Measurements from ENCODE around the gene ATP5PO.
"Not testable (repeated sequence)": the region's sequence is repeated elsewhere in the genome, so short reads cannot be mapped to it uniquely, and the experiment has no call there.

Gene ATP5PO

GRCh38 chr21:33897739-33898138 lies 17.9 kb downstream of the ATP5PO start:
- DNase-seq: no peak

GRCh38 chr21:33897098-33897497 lies 18.5 kb downstream of the ATP5PO start:
- DNase-seq: no peak

- no peak for DNase-seq
Observed at GRCh38 chr21:33896691-33897090, 18.9 kb downstream of the ATP5PO start.

- no peak for DNase-seq
Observed at GRCh38 chr21:33895356-33895755, 20.2 kb downstream of the ATP5PO start.

- DNase-seq: peak; percentile 79
Observed at GRCh38 chr21:33894736-33895288, 20.8 kb downstream of the ATP5PO start.

- no peak for DNase-seq
Observed at GRCh38 chr21:33893917-33894316, 21.7 kb downstream of the ATP5PO start.

- DNase-seq: no peak
Observed at GRCh38 chr21:33892853-33893252, 22.8 kb downstream of the ATP5PO start.

- DNase-seq: no peak
Observed at GRCh38 chr21:33890187-33890586, 25.4 kb downstream of the ATP5PO start.

- no peak for DNase-seq
Observed at GRCh38 chr21:33886321-33886720, 29.3 kb downstream of the ATP5PO start.

GRCh38 chr21:33885172-33885514 lies 30.5 kb downstream of the ATP5PO start:
- DNase-seq: no peak

GRCh38 chr21:33884376-33885171 lies 31.0 kb downstream of the ATP5PO start:
- no peak for DNase-seq

- no peak for DNase-seq
Observed at GRCh38 chr21:33883118-33883517, 32.5 kb downstream of the ATP5PO start.

- DNase-seq: no peak
Observed at GRCh38 chr21:33881689-33882440, 33.7 kb downstream of the ATP5PO start.

GRCh38 chr21:33880626-33881025 lies 35.0 kb downstream of the ATP5PO start:
- DNase-seq: no peak

- DNase-seq: no peak
Observed at GRCh38 chr21:33878824-33879223, 36.8 kb downstream of the ATP5PO start.

GRCh38 chr21:33875026-33875695 lies 40.4 kb downstream of the ATP5PO start:
- no peak for DNase-seq

- DNase-seq: no peak
Observed at GRCh38 chr21:33874161-33874560, 41.4 kb downstream of the ATP5PO start.

- no peak for DNase-seq
Observed at GRCh38 chr21:33872881-33873515, 42.6 kb downstream of the ATP5PO start.

GRCh38 chr21:33871171-33871570 lies 44.4 kb downstream of the ATP5PO start:
- no peak for DNase-seq

GRCh38 chr21:33870768-33871167 lies 44.8 kb downstream of the ATP5PO start:
- no peak for DNase-seq

- no peak for DNase-seq
Observed at GRCh38 chr21:33869873-33870272, 45.7 kb downstream of the ATP5PO start.

GRCh38 chr21:33867868-33868267 lies 47.7 kb downstream of the ATP5PO start:
- not testable (repeated sequence) for DNase-seq

- no peak for DNase-seq
Observed at GRCh38 chr21:33866826-33867225, 48.8 kb downstream of the ATP5PO start.

All from CD4-positive, alpha-beta T cell treated with Interleukin-17A for 4 hours (primary cell).